GM12878 (cell line): ENCODE results near the gene RPS26. TPM values are rescaled to one million over a fixed set of nuclear protein-coding genes. Genes with fewer than 3 reads are reported as not detected.
A peak's percentile ranks its signal among the peaks of the same experiment; 100 is the strongest.

Experiments
- ATAC-seq: fragments of 200-7000 bp; cut with Tn5 transposase; 3 replicates; pipeline ENCODE4 v1.9.1; 2020; ENCODE audit warnings: mild to moderate bottlenecking, moderate library complexity
- BruUV-seq: library from RNA; stranded (reverse); fragments of 400-500 nt; replicated peaks from 2 replicates; lab custom pipeline; 2021; lab: Mats Ljungman, UMichigan
- CTCF ChIA-PET: fragments of 300-600 bp; sonication (Branson Sonifier 250); formaldehyde crosslinking; extraction: SDS; loops from one replicate; lab custom pipeline; 2021; ENCODE audit warnings: inconsistent platforms; lab: Yijun Ruan, JAX
- POLR2A ChIA-PET: fragments of 350-600 bp; formaldehyde crosslinking; extraction: SDS; loops from one replicate; lab custom pipeline; 2021; ENCODE audit warnings: inconsistent platforms; lab: Charles Lee
- RAD21 ChIA-PET: fragments of 300-600 bp; sonication (Branson Sonifier 250); formaldehyde crosslinking; loops from one replicate; lab custom pipeline; 2023; ENCODE audit warnings: antibody characterized with exemption; ENCODE audit not compliant: unreplicated experiment; lab: Charles Lee
- SMC1A ChIA-PET: fragments of 300-600 bp; sonication (Branson Sonifier 250); formaldehyde crosslinking; loops from one replicate; lab custom pipeline; 2023; ENCODE audit not compliant: unreplicated experiment, uncharacterized antibody; lab: Charles Lee
- DNase-seq: peaks from one replicate; pipeline ENCODE4 v3.0.0-alpha.2; 2011; ENCODE audit warnings: low read depth, low spot score
- FAIRE-seq: peaks from 3 replicates; lab custom pipeline; 2011; peaks lifted over from hg19 to GRCh38; lab: Jason Lieb, UNC
- H2AFZ ChIP-seq: 2 replicates; pipeline ENCODE4 v1.6.0; 2011; ENCODE audit warnings: low read depth, low read length, control low read depth; ENCODE audit not compliant: control insufficient read depth
- H3K27ac ChIP-seq: 2 replicates; pipeline ENCODE4 v1.5.1; 2011; ENCODE audit warnings: control low read depth; ENCODE audit not compliant: control insufficient read depth, insufficient read depth
- H3K27me3 ChIP-seq, 2 experiments: replicated peaks in 1 of 2; 2 replicates each; pipeline versions ENCODE4 v1.6.0 to v1.6.1; 2011; ENCODE audit warnings: low read length in 1 of 2; ENCODE audit not compliant: control insufficient read depth in 2 of 2, insufficient read depth in 2 of 2
- H3K36me3 ChIP-seq, 2 experiments: 2 replicates each; pipeline ENCODE4 v1.5.1; 2011; ENCODE audit warnings: low read length in 1 of 2; ENCODE audit not compliant: control insufficient read depth in 2 of 2, insufficient read depth in 2 of 2
- H3K4me1 ChIP-seq: 2 replicates; pipeline ENCODE4 v1.6.1; 2011; ENCODE audit warnings: mild to moderate bottlenecking, low read length, moderate library complexity, mixed read lengths; ENCODE audit not compliant: control insufficient read depth, insufficient read depth
- H3K4me2 ChIP-seq: 2 replicates; pipeline ENCODE4 v1.6.0; 2011; ENCODE audit warnings: control low read depth; ENCODE audit not compliant: control insufficient read depth, insufficient read depth
- H3K4me3 ChIP-seq: fragments of 200-600 bp; sonication (generic); 2 replicates; pipeline ENCODE4 v1.5.1; 2016
- H3K79me2 ChIP-seq: 2 replicates; pipeline ENCODE4 v1.6.0; 2011; ENCODE audit warnings: low read length; ENCODE audit not compliant: control insufficient read depth, insufficient read depth
- H3K9ac ChIP-seq: 2 replicates; pipeline ENCODE4 v1.8.0; 2011; ENCODE audit warnings: low read length, control low read depth, mixed read lengths; ENCODE audit not compliant: control insufficient read depth, insufficient read depth
- H3K9me3 ChIP-seq: replicated peaks from 3 replicates; pipeline ENCODE4 v1.5.1; 2011; ENCODE audit warnings: mild to moderate bottlenecking, low read length; ENCODE audit not compliant: control insufficient read depth, insufficient read depth
- H4K20me1 ChIP-seq: 2 replicates; pipeline ENCODE4 v1.6.0; 2011; ENCODE audit not compliant: control insufficient read depth, insufficient read depth
- CEBPB ChIP-seq, 2 experiments: fragments of 150-350 bp in 1 of 2; IDR thresholded peaks; 2 replicates each; pipeline ENCODE4 v1.6.1; 2012 to 2014; ENCODE audit warnings: low read depth in 2 of 2, low read length in 2 of 2, borderline replicate concordance in 1 of 2, inconsistent platforms in 1 of 2
- CEBPZ ChIP-seq: fragments of 150-350 bp; IDR thresholded peaks from 2 replicates; pipeline ENCODE4 v1.6.1; 2016; ENCODE audit warnings: low read depth, low read length
- CREB1 ChIP-seq: IDR thresholded peaks from 2 replicates; pipeline ENCODE4 v1.6.1; 2012; ENCODE audit warnings: low read depth, mild to moderate bottlenecking, inconsistent platforms
- GATAD2B ChIP-seq: fragments of 450-650 bp; conservative IDR thresholded peaks from 2 replicates; pipeline ENCODE4 v1.6.1; 2017; ENCODE audit warnings: low read depth, mild to moderate bottlenecking, moderate library complexity
- IRF3 ChIP-seq: fragments of 450-650 bp; IDR thresholded peaks from 2 replicates; pipeline ENCODE4 v1.6.1; 2014; ENCODE audit warnings: mild to moderate bottlenecking
- MYB ChIP-seq: fragments of 150-350 bp; IDR thresholded peaks from 2 replicates; pipeline ENCODE4 v1.6.1; 2014; ENCODE audit warnings: mild to moderate bottlenecking, low read depth, low read length, borderline replicate concordance
- POLR2A ChIP-seq: IDR thresholded peaks from 2 replicates; pipeline ENCODE4 v1.6.1; 2011; ENCODE audit warnings: low read depth, mild to moderate bottlenecking, low read length
- RB1 ChIP-seq: fragments of 450-650 bp; formaldehyde crosslinking; IDR thresholded peaks from 2 replicates; pipeline ENCODE4 v1.6.1; 2017; ENCODE audit warnings: mild to moderate bottlenecking, borderline replicate concordance
- RUNX3 ChIP-seq: IDR thresholded peaks from 2 replicates; pipeline ENCODE4 v1.6.1; 2012; ENCODE audit warnings: low read length, inconsistent platforms
- SMARCA5 ChIP-seq: fragments of 450-650 bp; IDR thresholded peaks from 2 replicates; pipeline ENCODE4 v1.6.1; 2017; ENCODE audit warnings: mild to moderate bottlenecking
- TARDBP ChIP-seq: IDR thresholded peaks from 2 replicates; pipeline ENCODE4 v1.6.1; 2016; ENCODE audit warnings: borderline replicate concordance
- TCF12 ChIP-seq: IDR thresholded peaks from 2 replicates; pipeline ENCODE4 v1.6.1; 2011; ENCODE audit warnings: low read depth, mild to moderate bottlenecking, low read length
- ZBED1 ChIP-seq: IDR thresholded peaks from 2 replicates; pipeline ENCODE4 v1.6.1; 2016; ENCODE audit warnings: borderline replicate concordance
- WGBS: methylation state at CpG from one replicate; pipeline ENCODE4 v1.1.6; 2016; ENCODE audit warnings: low lambda C conversion rate; ENCODE audit not compliant: insufficient replicate concordance, insufficient coverage; ENCODE audit errors: missing lambda C conversion rate; 5-methylcytosine and 5-hydroxymethylcytosine counted together
- in situ Hi-C: fragments of 300-500 bp; cut with MboI; formaldehyde crosslinking; loops from 9 replicates; pipeline ENCODE4 v1.14.3; 2018; ENCODE audit warnings: mixed read lengths
- intact Hi-C: fragments of 100-400 bp; cut with micrococcal nuclease; formaldehyde crosslinking; loops from one replicate; pipeline ENCODE4 v1.14.2; 2022; ENCODE audit not compliant: unreplicated experiment
- polyA plus RNA-seq, 11 experiments: library from polyadenylated mRNA; depleted of rRNA in 4 of 11; unstranded in 6 of 11; stranded (reverse) in 5 of 11; fragments of >200 nt; fragmentation: Nextera tagmentation in 4 of 11; fragmentation: Illumina TruSeq in 1 of 11; extraction: Ambion mirVana in 4 of 11; extraction: Trizol in 1 of 11; gene quantifications; 1 replicate in 1 of 11; 2 replicates in 10 of 11; pipeline versions ENCODE4 v1.2.1 to v1.2.3, GENCODE V29; 2011 to 2016; ENCODE audit warnings: inconsistent platforms in 2 of 11, missing spikeins in 2 of 11, low read depth in 1 of 11
- total RNA-seq, 4 experiments: library from RNA; depleted of rRNA in 3 of 4; stranded (reverse); fragments of >200 nt in 3 of 4; fragmentation: Illumina TruSeq in 1 of 4; extraction: Trizol in 1 of 4; gene quantifications; 2 replicates each; pipeline versions ENCODE4 v1.2.1 to v1.2.3, GENCODE V29; 2013 to 2021

The RPS26 gene
- total and polyA plus RNA-seq, 10 of the 15 experiments (the other 5 are each of a cell fraction or from before 2014, with no cell fraction given) = 75.5 to 3,147 (median 881) TPM

GRCh38 chr12:56078427-56078826 lies 36.7 kb downstream of the RPS26 start:
- Histone ChIP-seq H3K4me3 (no peak overlapping the region), H3K9ac (no peak overlapping the region), H3K4me2 (no peak overlapping the region), H3K27ac (no peak overlapping the region), H3K4me1 (no peaks in the 10 kb centered on the region), H3K27me3 (peaks cover 9 to 15% of the 10 kb centered on the region in 2 experiments; a peak in 3 of 4 replicates), H2AFZ (no peak overlapping the region), H3K79me2 (no peaks in the 10 kb centered on the region), H3K36me3 (no peaks in the 10 kb centered on the region), H3K9me3 (no peaks in the 10 kb centered on the region), H4K20me1 (no peaks in the 10 kb centered on the region)
- CTCF ChIA-PET = interaction anchor here (0.6 to 0.7 kb wide), 2 partner anchors 80 to 353 kb away, joined by 3 read pairs; no protein-coding TSS in a partner anchor
- POLR2A ChIA-PET = interaction anchor here (0.6 to 0.9 kb wide), 3 partner anchors 10 to 81 kb away, joined by 3 to 4 read pairs (median 4); no protein-coding TSS in a partner anchor
- intact Hi-C loops (no loop called here), in situ Hi-C loops (no loop called here)
- WGBS = 100% methylated on average over 1 of the region's 1 CpG
- DNase-seq = no peak
- SMC1A ChIA-PET = no interaction called here
- no TSS peak for BruUV-seq
- no peak for FAIRE-seq
- RAD21 ChIA-PET = no interaction called here
- no peak for TF ChIP-seq POLR2A
- no peak for ATAC-seq

- Histone ChIP-seq H3K4me1 (no peaks in the 10 kb centered on the region), H2AFZ (peak overlapping the region; percentile 55), H4K20me1 (no peaks in the 10 kb centered on the region), H3K27ac (no peak overlapping the region), H3K9ac (no peak overlapping the region), H3K4me3 (peak overlapping the region; percentile 65), H3K4me2 (peak overlapping the region; percentile 95), H3K36me3 (no peaks in the 10 kb centered on the region), H3K9me3 (no peaks in the 10 kb centered on the region), H3K27me3 (peaks cover 9 to 15% of the 10 kb centered on the region in 2 experiments; a peak in 3 of 4 replicates), H3K79me2 (no peaks in the 10 kb centered on the region)
- in situ Hi-C loops = no loop called here
- FAIRE-seq (no peak), ATAC-seq (peak; percentile 86), DNase-seq (no peak)
- no TSS peak for BruUV-seq
- CTCF ChIA-PET = interaction anchor here (0.6 kb wide), 2 partner anchors 352 to 360 kb away, joined by 3 read pairs; no protein-coding TSS in a partner anchor
- POLR2A ChIA-PET = no interaction called here
- RAD21 ChIA-PET = no interaction called here
- WGBS = 10% methylated on average over 50 of the region's 50 CpGs
- SMC1A ChIA-PET = no interaction called here
- intact Hi-C loops = no loop called here
- TF ChIP-seq ZBED1 (no peak), CREB1 (0 out of 2 replicates have a peak, but pooled peaks have one; percentile 19), RUNX3 (peak; percentile 8; the same call in 1 of the 2 replicates), CEBPZ (no peak), GATAD2B (0 out of 2 replicates have a peak, but pooled peaks have one; percentile 39), IRF3 (no peak), TCF12 (peak; percentile 72; the same call in 1 of the 2 replicates), MYB (no peak), CEBPB (IDR thresholded peaks at IDR 0.05; ENCODE audit: borderline replicate concordance in 1 of 2, low read depth in 2 of 2, low read length in 2 of 2) (no peak), SMARCA5 (no peak), RB1 (0 out of 2 replicates have a peak, but pooled peaks have one; percentile 44), TARDBP (no peak)
These were observed 37.4 kb downstream of the RPS26 start for GRCh38 chr12:56078931-56079722.
